ENCODE measurements around the gene GMCL2.
A peak's percentile ranks its signal among the peaks of the same experiment; 100 is the strongest.
"Not testable (repeated sequence)": the region's sequence is repeated elsewhere in the genome, so short reads cannot be mapped to it uniquely, and the experiment has no call there.

The GMCL2 gene

GRCh38 chr5:178204182-178204934 is 17.2 kb upstream of the GMCL2 start, which contains the start of gene HNRNPAB:
Gene HNRNPAB (plus strand): TSS chr5:178204533. CDS start chr5:178204838, 305 bp downstream.
- H3K27ac Mint-ChIP-seq = peak within 1 kb of the TSS; percentile 100
- H3K27me3 Mint-ChIP-seq = no peaks in the 10 kb centered on the region
- no peaks in the 10 kb centered on the region for H3K9me3 Mint-ChIP-seq
- peaks cover 34% of the 10 kb centered on the region for H3K4me1 Mint-ChIP-seq
- H3K36me3 Mint-ChIP-seq = peaks cover 24% of the 10 kb centered on the region
- H3K4me3 Mint-ChIP-seq = peak within 1 kb of the TSS; percentile 99

GRCh38 chr5:178203670-178204181 is 16.6 kb upstream of the GMCL2 start:
- peak overlapping the region; percentile 99 for H3K4me3 Mint-ChIP-seq
- H3K9me3 Mint-ChIP-seq = no peaks in the 10 kb centered on the region
- no peaks in the 10 kb centered on the region for H3K27me3 Mint-ChIP-seq
- H3K27ac Mint-ChIP-seq = peak overlapping the region; percentile 72
- H3K36me3 Mint-ChIP-seq = peaks cover 21% of the 10 kb centered on the region
- H3K4me1 Mint-ChIP-seq = peaks cover 30% of the 10 kb centered on the region

DNA sequence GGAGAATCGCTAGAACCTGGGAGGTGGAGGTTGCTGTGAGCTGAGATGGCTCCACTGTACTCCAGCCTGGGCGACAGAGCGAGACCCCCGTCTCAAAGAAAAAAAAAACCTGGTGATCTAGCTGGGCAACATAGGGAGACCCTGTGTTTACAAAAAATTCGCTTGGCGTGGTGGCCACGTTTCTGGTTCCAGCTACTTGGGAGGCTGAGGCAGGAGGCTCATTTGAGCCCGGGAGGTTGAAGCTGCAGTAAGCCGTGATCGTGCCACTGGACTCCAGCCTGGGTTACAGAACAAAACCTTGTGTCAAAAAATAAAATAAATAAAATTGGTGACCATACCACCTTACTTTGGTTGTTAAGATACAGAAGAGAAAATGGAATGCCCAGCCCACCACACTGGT is 15.4 kb upstream of the GMCL2 start:
- peaks cover 17% of the 10 kb centered on the region for H3K36me3 Mint-ChIP-seq
- no peaks in the 10 kb centered on the region for H3K27me3 Mint-ChIP-seq
- peaks cover 19% of the 10 kb centered on the region for H3K4me1 Mint-ChIP-seq
- H3K27ac Mint-ChIP-seq = no peak overlapping the region
- no peaks in the 10 kb centered on the region for H3K9me3 Mint-ChIP-seq
- peak overlapping the region; percentile 55 for H3K4me3 Mint-ChIP-seq

DNA sequence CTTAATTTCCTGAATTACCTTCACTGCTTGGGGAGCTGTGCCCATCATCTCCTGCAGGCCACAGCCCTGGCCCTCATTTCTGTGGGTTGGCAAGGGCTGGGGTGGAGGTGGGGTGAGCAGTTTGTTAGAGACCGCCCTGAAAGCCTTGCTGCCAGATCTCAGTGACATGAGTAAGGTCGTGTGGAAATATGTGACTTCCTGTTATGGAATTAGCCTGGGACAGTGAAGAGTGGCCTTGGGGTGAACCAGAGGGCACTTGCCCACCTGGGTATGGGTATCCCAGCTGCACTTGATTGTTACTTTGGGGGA is 14.7 kb upstream of the GMCL2 start:
- no peak overlapping the region for H3K27ac Mint-ChIP-seq
- H3K9me3 Mint-ChIP-seq = no peaks in the 10 kb centered on the region
- no peak overlapping the region for H3K4me3 Mint-ChIP-seq
- H3K36me3 Mint-ChIP-seq = peaks cover 14% of the 10 kb centered on the region
- no peaks in the 10 kb centered on the region for H3K27me3 Mint-ChIP-seq
- H3K4me1 Mint-ChIP-seq = peaks cover 12% of the 10 kb centered on the region

- Mint-ChIP-seq H3K4me3 (no peak overlapping the region), H3K36me3 (peaks cover 11% of the 10 kb centered on the region), H3K27me3 (no peaks in the 10 kb centered on the region), H3K4me1 (peaks cover 7% of the 10 kb centered on the region), H3K9me3 (no peaks in the 10 kb centered on the region), H3K27ac (no peak overlapping the region)
Measured at GRCh38 chr5:178201221-178201926, 14.2 kb upstream of the GMCL2 start.

DNA sequence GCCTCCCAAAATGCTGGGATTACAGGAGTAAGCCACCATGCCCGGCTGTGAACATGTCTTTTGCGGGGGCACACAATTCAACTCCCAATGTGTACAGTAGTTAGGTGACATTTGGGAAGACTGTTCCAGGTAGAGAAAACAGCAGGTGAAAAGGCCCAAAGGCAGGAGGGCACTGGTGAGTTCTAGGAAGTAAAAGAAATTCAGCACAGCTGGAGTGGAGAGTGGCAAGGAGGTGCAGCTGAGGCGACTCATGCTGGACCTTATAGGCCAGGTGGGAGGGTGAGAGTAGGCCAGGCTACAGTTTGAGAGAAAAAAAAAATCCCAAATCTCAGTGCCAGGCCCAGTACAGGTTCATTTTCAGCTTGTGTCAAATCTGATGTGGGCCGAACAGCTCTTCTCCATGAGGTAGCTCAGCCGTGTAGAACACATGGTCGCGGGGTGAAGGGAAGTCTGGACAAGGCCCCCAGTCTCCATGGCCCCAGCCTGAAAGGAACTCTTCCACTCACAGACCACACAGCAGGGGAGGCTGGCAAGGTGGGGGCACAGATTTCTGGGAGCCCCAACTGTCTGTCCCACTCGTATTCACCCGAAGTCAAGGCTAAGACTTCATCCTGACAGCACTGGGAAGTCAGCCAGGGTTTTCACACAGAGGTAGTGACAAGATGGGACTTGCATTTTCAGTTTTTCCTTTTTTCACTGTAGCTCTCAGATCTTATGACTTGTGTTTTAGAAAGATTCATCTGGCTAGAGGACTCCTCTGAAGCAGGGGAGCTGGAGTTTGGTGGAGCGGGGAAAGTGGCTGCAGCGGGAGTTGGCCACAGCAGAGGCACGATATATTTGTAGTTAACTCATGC is 12.6 kb upstream of the GMCL2 start:
- H3K9me3 Mint-ChIP-seq = no peaks in the 10 kb centered on the region
- H3K27ac Mint-ChIP-seq = peak overlapping the region; percentile 62
- no peaks in the 10 kb centered on the region for H3K27me3 Mint-ChIP-seq
- H3K36me3 Mint-ChIP-seq = peaks cover 2% of the 10 kb centered on the region
- H3K4me1 Mint-ChIP-seq = no peaks in the 10 kb centered on the region
- H3K4me3 Mint-ChIP-seq = no peak overlapping the region

DNA sequence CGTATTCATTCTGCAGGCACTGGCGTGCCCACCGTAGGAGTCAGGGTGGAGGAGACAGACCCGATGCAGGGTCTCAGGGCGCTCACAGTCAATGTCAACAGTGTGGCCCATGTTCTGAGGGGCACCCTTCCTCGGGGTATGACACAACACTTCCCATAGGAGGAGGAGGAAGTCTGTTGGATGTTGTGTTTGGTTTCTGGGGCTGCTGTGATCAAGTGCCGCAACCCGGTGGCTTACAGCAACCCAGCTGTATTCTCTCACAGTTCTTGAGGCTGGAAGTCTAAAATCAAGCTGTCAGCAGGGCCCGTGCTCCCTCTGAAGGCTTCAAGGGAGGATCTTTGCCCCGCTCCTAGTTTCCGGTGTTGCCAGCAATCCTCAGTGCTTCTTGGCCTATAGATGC is 11.5 kb upstream of the GMCL2 start:
- Mint-ChIP-seq H3K9me3 (no peaks in the 10 kb centered on the region), H3K27ac (no peak overlapping the region), H3K4me3 (no peak overlapping the region), H3K27me3 (no peaks in the 10 kb centered on the region), H3K36me3 (no peaks in the 10 kb centered on the region), H3K4me1 (no peaks in the 10 kb centered on the region)

- not testable (repeated sequence) for H3K4me1 Mint-ChIP-seq, H3K9me3 Mint-ChIP-seq, H3K27ac Mint-ChIP-seq, H3K4me3 Mint-ChIP-seq, H3K36me3 Mint-ChIP-seq, H3K27me3 Mint-ChIP-seq
Measured at GRCh38 chr5:178198151-178198550, 11.0 kb upstream of the GMCL2 start.

DNA sequence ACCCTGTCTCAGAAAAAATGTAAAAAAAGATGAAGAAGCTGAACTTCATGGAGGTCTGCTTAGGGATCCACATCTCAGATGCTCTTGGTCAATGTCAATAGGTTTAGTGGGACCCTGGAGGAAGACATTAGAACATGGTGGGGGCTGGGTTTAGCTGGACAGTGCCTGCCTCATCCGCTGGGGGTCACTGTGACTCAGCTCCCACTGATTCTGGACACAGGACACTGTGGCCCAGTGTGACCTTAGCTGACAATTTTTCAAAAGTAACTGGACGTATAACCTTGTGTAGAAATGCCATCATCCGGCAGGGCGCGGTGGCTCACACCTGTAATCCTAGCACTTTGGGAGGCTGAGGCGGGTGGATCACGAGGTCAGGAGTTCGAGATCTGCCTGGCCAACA is 9.8 kb upstream of the GMCL2 start:
- H3K4me1 Mint-ChIP-seq = peaks cover 9% of the 10 kb centered on the region
- H3K27me3 Mint-ChIP-seq = peaks cover 4% of the 10 kb centered on the region
- no peak overlapping the region for H3K27ac Mint-ChIP-seq
- H3K4me3 Mint-ChIP-seq = no peak overlapping the region
- H3K36me3 Mint-ChIP-seq = peaks cover 2% of the 10 kb centered on the region
- H3K9me3 Mint-ChIP-seq = no peaks in the 10 kb centered on the region

DNA sequence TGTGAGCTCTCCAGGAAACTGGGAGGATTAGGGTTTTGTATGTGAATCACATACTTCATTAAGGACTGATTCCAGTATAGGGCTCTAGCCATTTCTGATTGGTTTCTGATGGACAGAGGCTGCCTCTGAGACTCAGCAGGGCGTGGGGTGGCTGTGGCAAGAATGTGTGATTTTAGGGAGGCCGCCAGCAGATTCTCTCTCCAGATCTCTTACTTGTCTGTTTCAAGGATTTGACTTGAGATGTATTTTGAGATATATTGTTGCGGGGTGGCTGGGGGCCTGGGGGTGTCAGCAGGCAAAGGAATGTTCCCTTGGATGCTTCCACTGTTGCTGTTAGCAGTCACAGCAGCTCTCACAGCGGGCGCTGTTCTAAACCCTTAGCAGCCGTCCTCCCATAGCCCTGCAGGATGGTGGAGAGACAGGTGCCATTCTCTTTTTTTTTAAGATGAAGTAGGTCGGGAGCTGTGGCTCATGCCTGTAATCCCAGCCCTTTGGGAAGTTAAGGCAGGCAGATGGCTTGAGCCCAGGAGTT is 9.2 kb upstream of the GMCL2 start:
- H3K36me3 Mint-ChIP-seq = peaks cover 2% of the 10 kb centered on the region
- H3K4me3 Mint-ChIP-seq = no peak overlapping the region
- H3K4me1 Mint-ChIP-seq = peaks cover 9% of the 10 kb centered on the region
- H3K9me3 Mint-ChIP-seq = no peaks in the 10 kb centered on the region
- H3K27me3 Mint-ChIP-seq = peaks cover 4% of the 10 kb centered on the region
- no peak overlapping the region for H3K27ac Mint-ChIP-seq

DNA sequence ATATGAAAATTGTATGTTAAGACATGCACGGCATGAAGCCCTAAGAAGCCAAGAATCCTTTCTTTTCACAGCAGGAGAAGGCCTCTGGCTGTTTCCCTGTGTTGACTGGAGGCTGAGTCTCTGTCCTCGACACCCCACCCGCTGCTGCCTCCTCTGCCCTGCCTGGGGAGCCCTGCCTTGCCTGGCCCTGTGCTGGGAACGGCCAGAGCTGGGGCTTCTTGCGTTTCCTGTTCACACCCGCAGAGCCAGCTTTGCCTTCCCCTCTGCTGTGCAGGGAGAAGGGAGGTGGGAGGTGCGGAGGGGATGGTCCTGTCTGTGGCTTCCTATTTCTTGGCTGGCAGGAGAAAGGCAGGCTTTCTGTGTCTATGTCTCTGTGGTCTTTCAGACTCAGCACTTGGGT is 6.9 kb upstream of the GMCL2 start:
- Mint-ChIP-seq H3K27me3 (peaks cover 4% of the 10 kb centered on the region), H3K27ac (no peak overlapping the region), H3K9me3 (no peaks in the 10 kb centered on the region), H3K4me1 (peaks cover 9% of the 10 kb centered on the region), H3K4me3 (no peak overlapping the region), H3K36me3 (peaks cover 2% of the 10 kb centered on the region)

GRCh38 chr5:178193251-178193809 is 6.2 kb upstream of the GMCL2 start:
- Mint-ChIP-seq H3K9me3 (no peaks in the 10 kb centered on the region), H3K27ac (peak overlapping the region; percentile 65), H3K27me3 (peaks cover 7% of the 10 kb centered on the region), H3K36me3 (peaks cover 2% of the 10 kb centered on the region), H3K4me1 (peaks cover 9% of the 10 kb centered on the region), H3K4me3 (no peak overlapping the region)

DNA sequence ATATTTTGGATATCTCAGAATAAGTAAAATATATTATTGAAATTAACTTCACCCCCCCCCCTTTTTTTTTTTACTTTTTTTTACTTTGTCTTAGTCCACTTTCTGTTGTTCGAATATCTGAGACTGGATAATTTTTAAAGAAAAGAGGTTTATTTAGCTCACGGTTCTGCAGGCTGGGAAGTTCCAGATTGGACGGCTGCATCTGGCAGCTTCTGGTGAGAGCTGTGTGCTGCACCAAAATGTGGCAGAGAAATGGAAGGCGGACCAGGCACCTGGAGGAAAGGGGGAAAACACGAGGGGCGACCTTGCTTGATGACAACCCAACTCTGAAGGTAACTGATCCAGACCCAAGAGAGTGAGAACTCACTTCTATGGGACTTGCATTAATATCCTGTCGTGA is 5.6 kb upstream of the GMCL2 start:
- no peaks in the 10 kb centered on the region for H3K9me3 Mint-ChIP-seq
- H3K27me3 Mint-ChIP-seq = peaks cover 7% of the 10 kb centered on the region
- peaks cover 9% of the 10 kb centered on the region for H3K4me1 Mint-ChIP-seq
- H3K27ac Mint-ChIP-seq = no peak overlapping the region
- H3K36me3 Mint-ChIP-seq = peaks cover 2% of the 10 kb centered on the region
- no peak overlapping the region for H3K4me3 Mint-ChIP-seq

GRCh38 chr5:178192244-178192643 is 5.1 kb upstream of the GMCL2 start:
- Mint-ChIP-seq H3K4me1 (peaks cover 9% of the 10 kb centered on the region), H3K36me3 (peaks cover 2% of the 10 kb centered on the region), H3K4me3 (no peak overlapping the region), H3K27me3 (peaks cover 7% of the 10 kb centered on the region), H3K9me3 (no peaks in the 10 kb centered on the region), H3K27ac (no peak overlapping the region)

DNA sequence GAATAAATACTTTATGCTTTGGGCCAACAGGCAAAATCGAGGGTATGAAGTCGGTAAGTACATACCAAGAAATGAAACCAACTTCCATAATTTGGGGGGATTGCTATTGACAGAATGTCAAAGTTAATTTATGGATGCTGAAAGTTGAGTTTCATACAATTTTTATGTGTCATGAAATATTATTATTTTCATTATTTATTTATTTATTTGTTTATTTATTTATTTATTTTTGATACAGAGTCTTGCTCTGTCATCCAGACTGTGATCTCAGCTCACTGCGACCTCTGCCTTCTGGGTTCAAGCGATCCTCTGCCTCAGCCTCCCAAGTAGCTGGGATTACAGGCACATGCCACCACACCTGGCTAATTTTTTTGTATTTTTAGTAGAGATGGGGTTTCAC is 4.5 kb upstream of the GMCL2 start:
- Mint-ChIP-seq H3K4me1 (peaks cover 9% of the 10 kb centered on the region), H3K4me3 (no peak overlapping the region), H3K27ac (no peak overlapping the region), H3K27me3 (peaks cover 7% of the 10 kb centered on the region), H3K9me3 (no peaks in the 10 kb centered on the region), H3K36me3 (peaks cover 2% of the 10 kb centered on the region)
